K562 (cell line): ENCODE measurements around the gene LAMA1. TPM values are rescaled to one million over a fixed set of nuclear protein-coding genes. Genes with fewer than 3 reads are reported as not detected.
A peak's percentile ranks its signal among the peaks of the same experiment; 100 is the strongest.

Experiments
- ATAC-seq: fragments of 200-7000 bp; cut with Tn5 transposase; 3 replicates; pipeline ENCODE4 v1.9.1; 2020; ENCODE audit warnings: moderate library complexity
- BruUV-seq: library from RNA; stranded (reverse); fragments of 400-500 nt; replicated peaks from 2 replicates; lab custom pipeline; 2021; lab: Mats Ljungman, UMichigan
- CTCF ChIA-PET: fragments of 300-600 bp; formaldehyde crosslinking; extraction: SDS; loops from one replicate; lab custom pipeline; 2021; ENCODE audit warnings: low intra/inter-chr PET ratio; lab: Yijun Ruan, JAX
- POLR2A ChIA-PET: fragments of 300-600, 350-650 bp; sonication (Branson Sonifier 250); formaldehyde crosslinking; extraction: SDS; loops from one replicate; lab custom pipeline; 2021; ENCODE audit warnings: antibody characterized with exemption, inconsistent platforms; lab: Yijun Ruan, JAX
- DNase-seq, 4 experiments: peaks; one replicate each; pipeline versions ENCODE4 v3.0.0 to v3.0.0-alpha.2; 2011 to 2018; ENCODE audit warnings: low spot score in 3 of 4, mixed read lengths in 3 of 4; ENCODE audit errors: extremely low read depth in 1 of 4
- FAIRE-seq: peaks from 2 replicates; lab custom pipeline; 2011; peaks lifted over from hg19 to GRCh38; lab: Jason Lieb, UNC
- H2AFZ ChIP-seq: 2 replicates; pipeline ENCODE4 v1.6.0; 2011; ENCODE audit warnings: low read depth, low read length, control low read depth, inconsistent platforms
- H3K27ac ChIP-seq: fragments of 200-600 bp; 3 replicates; pipeline ENCODE4 v1.8.0; 2011; ENCODE audit warnings: low read depth, mild to moderate bottlenecking, control low read depth, inconsistent platforms, low read length, moderate library complexity, mixed read lengths; ENCODE audit errors: extremely low read depth
- H3K27me3 ChIP-seq, 2 experiments: fragments of 300-600 bp in 1 of 2; 2 replicates in 1 of 2; 3 replicates in 1 of 2; pipeline versions ENCODE4 v1.6.0 to v1.8.0; 2011; ENCODE audit warnings: inconsistent platforms in 2 of 2, low read length in 2 of 2, mild to moderate bottlenecking in 1 of 2, mixed read lengths in 1 of 2, moderate library complexity in 1 of 2; ENCODE audit not compliant: control insufficient read depth in 2 of 2, insufficient read depth in 2 of 2
- H3K36me3 ChIP-seq: fragments of 300-600 bp; 3 replicates; pipeline ENCODE4 v1.8.0; 2011; ENCODE audit warnings: mild to moderate bottlenecking, low read length, inconsistent platforms; ENCODE audit not compliant: control insufficient read depth, insufficient read depth
- H3K4me1 ChIP-seq, 2 experiments: fragments of 200-600 bp in 1 of 2; replicated peaks in 1 of 2; 2 replicates in 1 of 2; 3 replicates in 1 of 2; pipeline versions ENCODE4 v1.5.1 to v1.8.0; 2011; ENCODE audit warnings: inconsistent platforms in 2 of 2, low read length in 2 of 2, mild to moderate bottlenecking in 1 of 2, mixed read lengths in 1 of 2, moderate library complexity in 1 of 2; ENCODE audit not compliant: control insufficient read depth in 2 of 2, insufficient read depth in 2 of 2
- H3K4me2 ChIP-seq: 2 replicates; pipeline ENCODE4 v1.6.1; 2011; ENCODE audit warnings: low read length, control low read depth, inconsistent platforms, mixed read lengths; ENCODE audit not compliant: insufficient read depth
- H3K4me3 ChIP-seq: fragments of 200-600 bp; sonication (generic), shearing (Covaris generic); 2 replicates; pipeline ENCODE4 v1.5.1; 2016; ENCODE audit warnings: control low read depth, inconsistent platforms
- H3K79me2 ChIP-seq: fragments of 200-600 bp; 3 replicates; pipeline ENCODE4 v1.8.0; 2011; ENCODE audit warnings: low read length, inconsistent platforms; ENCODE audit not compliant: control insufficient read depth, insufficient read depth
- H3K9ac ChIP-seq, 2 experiments: 2 replicates each; pipeline versions ENCODE4 v1.6.0 to v1.6.1; 2011; ENCODE audit warnings: low read depth in 2 of 2, low read length in 2 of 2, control low read depth in 1 of 2, inconsistent platforms in 1 of 2, mild to moderate bottlenecking in 1 of 2, mixed read lengths in 1 of 2; ENCODE audit not compliant: insufficient read depth in 1 of 2
- H3K9me1 ChIP-seq: one replicate; pipeline ENCODE4 v1.6.0; 2011; ENCODE audit warnings: inconsistent platforms, mild to moderate bottlenecking, low read length, moderate library complexity; ENCODE audit not compliant: control insufficient read depth, insufficient read depth
- H3K9me3 ChIP-seq: replicated peaks from 2 replicates; pipeline ENCODE4 v1.5.1; 2011; ENCODE audit warnings: low read depth, low read length, inconsistent platforms; ENCODE audit not compliant: control insufficient read depth, insufficient read depth
- H4K20me1 ChIP-seq: replicated peaks from 2 replicates; pipeline ENCODE4 v1.6.1; 2011; ENCODE audit warnings: low read length, inconsistent platforms, mixed read lengths; ENCODE audit not compliant: control insufficient read depth, insufficient read depth
- EP400 ChIP-seq: fragments of 450-650 bp; IDR thresholded peaks from 2 replicates; pipeline ENCODE4 v1.6.1; 2017; ENCODE audit warnings: antibody characterized with exemption, mild to moderate bottlenecking, moderate library complexity
- PHB2 ChIP-seq: fragments of 450-650 bp; IDR thresholded peaks from 2 replicates; pipeline ENCODE4 v1.6.1; 2017; ENCODE audit warnings: low read depth
- SMARCB1 ChIP-seq: IDR thresholded peaks from 2 replicates; pipeline ENCODE4 v1.6.1; 2011; ENCODE audit warnings: improper control_type of control experiment, low read depth; ENCODE audit not compliant: insufficient read length
- ZBTB7A ChIP-seq: IDR thresholded peaks from 2 replicates; pipeline ENCODE4 v1.6.1; 2011; ENCODE audit warnings: low read depth, mild to moderate bottlenecking, low read length, moderate library complexity, borderline replicate concordance; ENCODE audit not compliant: control insufficient read depth
- ZFPM2 ChIP-seq: fragments of 250-450 bp; sonication (Bioruptor Pico); IDR thresholded peaks from 2 replicates; pipeline ENCODE4 v1.5.1; 2022; ENCODE audit warnings: mild to moderate bottlenecking
- ZNF589 ChIP-seq: fragments of 200-800 bp; sonication (Bioruptor generic); IDR thresholded peaks from 2 replicates; pipeline ENCODE4 v1.6.1; 2016; ENCODE audit warnings: low read depth, missing genetic modification characterization, missing compliant biosample characterization
- WGBS: fragments of 100-300 bp; shearing (Covaris generic); methylation state at CpG from one replicate; pipeline ENCODE4 v1.1.6; 2016; ENCODE audit warnings: low coverage, mixed read lengths; ENCODE audit not compliant: insufficient coverage; ENCODE audit errors: missing lambda C conversion rate; 5-methylcytosine and 5-hydroxymethylcytosine counted together
- in situ Hi-C: fragments of 300-500 bp; cut with MboI; formaldehyde crosslinking; loops from 4 replicates; pipeline ENCODE4 v1.15.0; 2018; ENCODE audit warnings: inconsistent platforms, mixed read lengths
- intact Hi-C: fragments of 100-400 bp; cut with micrococcal nuclease; formaldehyde crosslinking; loops from 2 replicates; pipeline ENCODE4 v1.14.2; 2022
- polyA plus RNA-seq, 8 experiments: library from polyadenylated mRNA; depleted of rRNA in 4 of 8; stranded (reverse) in 5 of 8; unstranded in 3 of 8; fragments of >200 nt; fragmentation: Nextera tagmentation in 2 of 8; fragmentation: Illumina TruSeq in 1 of 8; extraction: Ambion mirVana in 2 of 8; extraction: Trizol in 1 of 8; gene quantifications; 2 replicates each; pipeline versions ENCODE4 v1.2.1 to v1.2.3, GENCODE V29; 2011 to 2014; ENCODE audit warnings: inconsistent platforms in 1 of 8, missing spikeins in 1 of 8
- total RNA-seq, 7 experiments: library from RNA; depleted of rRNA in 6 of 7; stranded (reverse); fragments of >200 nt in 6 of 7; fragmentation: Illumina TruSeq in 2 of 7; extraction: Trizol in 2 of 7; gene quantifications; 2 replicates each; pipeline versions ENCODE4 v1.2.1 to v1.2.3, GENCODE V29; 2011 to 2021; ENCODE audit warnings: low replicate concordance in 1 of 7
- TF ChIP-seq, protein P1 (sequence below): fragments of 450-650 bp; IDR thresholded peaks from 2 replicates; pipeline ENCODE4 v1.7.0; 2016; ENCODE audit warnings: borderline replicate concordance
- TF ChIP-seq, protein P2 (sequence below): fragments of 450-650 bp; IDR thresholded peaks from 2 replicates; pipeline ENCODE4 v1.6.1; 2014; ENCODE audit warnings: low read depth, mild to moderate bottlenecking, moderate library complexity, borderline replicate concordance

The LAMA1 gene
- total and polyA plus RNA-seq, 9 of the 15 experiments (the other 6 are each of a cell fraction or from before 2014, with no cell fraction given), result 0.04 TPM; not detected in 8

DNA sequence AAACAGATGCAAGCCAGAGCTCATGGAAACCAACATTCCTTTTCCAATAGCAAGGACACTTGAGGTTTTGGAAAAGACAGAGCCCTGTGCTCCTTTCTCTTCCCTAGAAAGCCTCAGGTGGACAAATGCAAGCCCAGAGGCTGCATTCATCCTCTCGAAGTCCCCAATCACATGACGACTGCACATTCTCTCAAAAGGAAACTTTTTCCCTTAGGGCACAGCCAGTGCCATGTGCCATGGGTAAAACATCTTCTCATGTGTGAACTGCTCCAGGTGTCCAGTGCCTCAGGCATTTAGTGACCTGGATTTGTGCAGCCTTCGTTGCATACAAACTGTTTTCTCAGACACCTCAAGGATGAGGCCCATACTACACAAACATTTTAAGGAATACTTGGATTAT is 140.7 kb downstream of the LAMA1 start:
- Histone ChIP-seq H3K27ac (no peak overlapping the region), H3K27me3 (peaks cover 8 to 28% of the 10 kb centered on the region in 2 experiments; a peak in 4 of 5 replicates), H4K20me1 (no peaks in the 10 kb centered on the region), H3K4me1 (no peaks in the 10 kb centered on the region), H3K36me3 (no peaks in the 10 kb centered on the region), H3K9me3 (no peaks in the 10 kb centered on the region), H3K9ac (no peak overlapping the region), H3K4me3 (no peak overlapping the region), H3K9me1 (no peaks in the 10 kb centered on the region), H3K79me2 (no peaks in the 10 kb centered on the region), H3K4me2 (no peak overlapping the region), H2AFZ (no peak overlapping the region)
- FAIRE-seq, result no peak
- 2% methylated on average over 3 of the region's 3 CpGs for WGBS
- CTCF ChIA-PET, result no interaction called here
- TF ChIP-seq ZBTB7A, result no peak
- no TSS peak for BruUV-seq
- POLR2A ChIA-PET, result no interaction called here
- intact Hi-C loops (no loop called here), in situ Hi-C loops (no loop called here)
- ATAC-seq, result no peak
- no peak for DNase-seq

DNA sequence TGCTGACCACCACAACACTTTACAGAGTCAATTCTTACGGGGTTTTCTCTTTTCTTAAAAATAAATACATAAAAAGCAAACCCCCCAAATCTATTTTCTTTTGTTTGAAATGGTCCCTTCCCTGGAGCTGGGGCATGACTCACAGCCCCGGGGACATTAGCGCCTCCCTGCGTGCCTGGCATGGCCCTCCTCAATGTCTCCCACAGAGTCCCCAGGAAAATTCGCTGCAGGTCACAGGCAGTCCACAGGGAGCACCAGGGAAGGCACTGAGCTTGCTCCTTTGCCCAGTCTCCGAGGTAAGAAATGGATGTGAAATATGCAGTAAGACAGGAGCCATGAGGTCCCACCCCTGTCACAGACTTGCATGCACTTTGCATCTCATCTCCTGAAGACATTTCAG is 142.5 kb downstream of the LAMA1 start:
- no peaks in the 10 kb centered on the region for H3K79me2 ChIP-seq
- H3K4me1 ChIP-seq, result no peaks in the 10 kb centered on the region
- no peak overlapping the region for H3K4me2 ChIP-seq
- H3K9ac ChIP-seq, result no peak overlapping the region
- H3K9me1 ChIP-seq, result no peaks in the 10 kb centered on the region
- DNase-seq, result no peak
- ChIA-PET POLR2A (no interaction called here), CTCF (no interaction called here)
- no peaks in the 10 kb centered on the region for H4K20me1 ChIP-seq
- H3K4me3 ChIP-seq, result no peak overlapping the region
- H3K27ac ChIP-seq, result no peak overlapping the region
- intact Hi-C loops, result no loop called here
- H3K36me3 ChIP-seq, result no peaks in the 10 kb centered on the region
- TF ChIP-seq PHB2 (no peak), EP400 (no peak), SMARCB1 (no peak), ZFPM2 (no peak), ZNF589 (CRISPR knock-in tag) (no peak)
- TF ChIP-seq, protein P1, sequence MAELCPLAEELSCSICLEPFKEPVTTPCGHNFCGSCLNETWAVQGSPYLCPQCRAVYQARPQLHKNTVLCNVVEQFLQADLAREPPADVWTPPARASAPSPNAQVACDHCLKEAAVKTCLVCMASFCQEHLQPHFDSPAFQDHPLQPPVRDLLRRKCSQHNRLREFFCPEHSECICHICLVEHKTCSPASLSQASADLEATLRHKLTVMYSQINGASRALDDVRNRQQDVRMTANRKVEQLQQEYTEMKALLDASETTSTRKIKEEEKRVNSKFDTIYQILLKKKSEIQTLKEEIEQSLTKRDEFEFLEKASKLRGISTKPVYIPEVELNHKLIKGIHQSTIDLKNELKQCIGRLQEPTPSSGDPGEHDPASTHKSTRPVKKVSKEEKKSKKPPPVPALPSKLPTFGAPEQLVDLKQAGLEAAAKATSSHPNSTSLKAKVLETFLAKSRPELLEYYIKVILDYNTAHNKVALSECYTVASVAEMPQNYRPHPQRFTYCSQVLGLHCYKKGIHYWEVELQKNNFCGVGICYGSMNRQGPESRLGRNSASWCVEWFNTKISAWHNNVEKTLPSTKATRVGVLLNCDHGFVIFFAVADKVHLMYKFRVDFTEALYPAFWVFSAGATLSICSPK, result no peak
- TF ChIP-seq, protein P2, sequence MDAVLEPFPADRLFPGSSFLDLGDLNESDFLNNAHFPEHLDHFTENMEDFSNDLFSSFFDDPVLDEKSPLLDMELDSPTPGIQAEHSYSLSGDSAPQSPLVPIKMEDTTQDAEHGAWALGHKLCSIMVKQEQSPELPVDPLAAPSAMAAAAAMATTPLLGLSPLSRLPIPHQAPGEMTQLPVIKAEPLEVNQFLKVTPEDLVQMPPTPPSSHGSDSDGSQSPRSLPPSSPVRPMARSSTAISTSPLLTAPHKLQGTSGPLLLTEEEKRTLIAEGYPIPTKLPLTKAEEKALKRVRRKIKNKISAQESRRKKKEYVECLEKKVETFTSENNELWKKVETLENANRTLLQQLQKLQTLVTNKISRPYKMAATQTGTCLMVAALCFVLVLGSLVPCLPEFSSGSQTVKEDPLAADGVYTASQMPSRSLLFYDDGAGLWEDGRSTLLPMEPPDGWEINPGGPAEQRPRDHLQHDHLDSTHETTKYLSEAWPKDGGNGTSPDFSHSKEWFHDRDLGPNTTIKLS, result no peak
- TF ChIP-seq, all 486 proteins: peak for 0
- ATAC-seq (0 out of 3 replicates have a peak, but pooled peaks have one; percentile 29), FAIRE-seq (no peak)
- H3K9me3 ChIP-seq, result no peaks in the 10 kb centered on the region
- no peak overlapping the region for H2AFZ ChIP-seq
- under 1% methylated on average over 6 of the region's 6 CpGs for WGBS
- H3K27me3 ChIP-seq, result peaks cover 8 to 28% of the 10 kb centered on the region in 2 experiments; a peak in 4 of 5 replicates
- in situ Hi-C loops, result no loop called here
- no TSS peak for BruUV-seq
